ENCODE data around the gene LAMA5. TPM values are rescaled to one million over a fixed set of nuclear protein-coding genes. Genes with fewer than 3 reads are reported as not detected.

The LAMA5 gene
- polyA plus RNA-seq, 1 of the 3 experiments (the other 2 are of a cell fraction) = 27.2 TPM

- no peak for TF ChIP-seq REST (IDR thresholded peaks at IDR 0.05; ENCODE audit: low read depth, low read length)
- TF ChIP-seq RFX5 (IDR thresholded peaks at IDR 0.05; ENCODE audit: low read length) = no peak
Observed at GRCh38 chr20:62309198-62309944, 57.7 kb downstream of the LAMA5 start (continued).

- H3K27me3 ChIP-seq (ENCODE audit: insufficient read depth) = no peaks in the 10 kb centered on the region
- no peak overlapping the region for H2AFZ ChIP-seq (ENCODE audit: low read depth)
- H3K9ac ChIP-seq = no peak overlapping the region
- H3K4me2 ChIP-seq = no peak overlapping the region
- peaks cover 39% of the 10 kb centered on the region for H3K79me2 ChIP-seq (ENCODE audit: insufficient read depth)
- TF ChIP-seq FOXJ3 (CRISPR knock-in tag; IDR thresholded peaks at IDR 0.05) (no peak), EP300 (IDR thresholded peaks at IDR 0.05; ENCODE audit: borderline replicate concordance in 1 of 2, low read depth in 1 of 2, low read length in 1 of 2) (no peak), USF1 (IDR thresholded peaks at IDR 0.05; ENCODE audit: borderline replicate concordance, low read depth) (no peak), IRF3 (IDR thresholded peaks at IDR 0.05; ENCODE audit: low read depth, low read length) (no peak), NRF1 (IDR thresholded peaks at IDR 0.05; ENCODE audit: low read depth, low read length) (no peak), JUND (IDR thresholded peaks at IDR 0.05) (no peak), YY1 (IDR thresholded peaks at IDR 0.05; ENCODE audit: low read depth) (no peak), TCF12 (IDR thresholded peaks at IDR 0.05) (no peak)
- H3K4me3 ChIP-seq (ENCODE audit: low read depth in 2 of 2, low read length in 1 of 2) = no peak overlapping the region
- no peak overlapping the region; a peak in 1 of 4 replicates for H3K27ac ChIP-seq (ENCODE audit: low read depth in 2 of 2, low read length in 1 of 2)
- 96% methylated on average over 17 of the region's 29 CpGs for WGBS (ENCODE audit: low lambda C conversion rate)
- POLR2A ChIA-PET = no interaction called here
- H3K36me3 ChIP-seq (replicated peaks in 1 of 2; ENCODE audit: control insufficient read depth in 1 of 2, insufficient read depth in 2 of 2, low read length in 1 of 2) = peaks cover 5 to 85% of the 10 kb centered on the region in 2 experiments
- H3K9me2 ChIP-seq = no peaks in the 10 kb centered on the region
- CTCF ChIA-PET = interaction anchor here (0.9 to 4.8 kb wide), 2 partner anchors 60 to 74 kb away, joined by 3 to 28 read pairs; no protein-coding TSS in a partner anchor
- H3K9me3 ChIP-seq = no peaks in the 10 kb centered on the region
- no peak for DNase-seq
- H3F3A ChIP-seq (replicated peaks; ENCODE audit: insufficient read depth) = peaks cover 13% of the 10 kb centered on the region
- peaks cover 53% of the 10 kb centered on the region for H4K20me1 ChIP-seq (ENCODE audit: insufficient read depth)
- H3K4me1 ChIP-seq (ENCODE audit: control insufficient read depth in 1 of 2, insufficient read depth in 2 of 2, low read depth in 1 of 2, low read length in 1 of 2) = peaks cover 7 to 26% of the 10 kb centered on the region in 2 experiments; a peak in 2 of 4 replicates
Observed at GRCh38 chr20:62308102-62308822, 58.9 kb downstream of the LAMA5 start.
